HFF-Myc (cell line): ENCODE data around the gene KYAT1.
A peak's percentile ranks its signal among the peaks of the same experiment; 100 is the strongest.

ENCODE experiments used
- DNase-seq: peaks from one replicate; pipeline ENCODE4 v3.0.0-alpha.2; 2011; ENCODE audit warnings: low read depth; ENCODE audit errors: extremely low read depth
- H3K4me3 ChIP-seq: replicated peaks from 2 replicates; pipeline ENCODE4 v1.5.1; 2011; ENCODE audit warnings: low read depth, mild to moderate bottlenecking, control low read depth, low read length
- TF ChIP-seq, protein P1 (sequence below): IDR thresholded peaks from 2 replicates; pipeline ENCODE4 v1.5.1; 2012; ENCODE audit warnings: mild to moderate bottlenecking, low read depth, low read length, control low read depth; ENCODE audit errors: missing control alignments

KYAT1 gene

GRCh38 chr9:128809831-128810230 lies 71.9 kb downstream of the KYAT1 start:
- TF ChIP-seq, protein P1, sequence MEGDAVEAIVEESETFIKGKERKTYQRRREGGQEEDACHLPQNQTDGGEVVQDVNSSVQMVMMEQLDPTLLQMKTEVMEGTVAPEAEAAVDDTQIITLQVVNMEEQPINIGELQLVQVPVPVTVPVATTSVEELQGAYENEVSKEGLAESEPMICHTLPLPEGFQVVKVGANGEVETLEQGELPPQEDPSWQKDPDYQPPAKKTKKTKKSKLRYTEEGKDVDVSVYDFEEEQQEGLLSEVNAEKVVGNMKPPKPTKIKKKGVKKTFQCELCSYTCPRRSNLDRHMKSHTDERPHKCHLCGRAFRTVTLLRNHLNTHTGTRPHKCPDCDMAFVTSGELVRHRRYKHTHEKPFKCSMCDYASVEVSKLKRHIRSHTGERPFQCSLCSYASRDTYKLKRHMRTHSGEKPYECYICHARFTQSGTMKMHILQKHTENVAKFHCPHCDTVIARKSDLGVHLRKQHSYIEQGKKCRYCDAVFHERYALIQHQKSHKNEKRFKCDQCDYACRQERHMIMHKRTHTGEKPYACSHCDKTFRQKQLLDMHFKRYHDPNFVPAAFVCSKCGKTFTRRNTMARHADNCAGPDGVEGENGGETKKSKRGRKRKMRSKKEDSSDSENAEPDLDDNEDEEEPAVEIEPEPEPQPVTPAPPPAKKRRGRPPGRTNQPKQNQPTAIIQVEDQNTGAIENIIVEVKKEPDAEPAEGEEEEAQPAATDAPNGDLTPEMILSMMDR = peak; percentile 9
- H3K4me3 ChIP-seq = no peak overlapping the region
- no peak for DNase-seq

DNA sequence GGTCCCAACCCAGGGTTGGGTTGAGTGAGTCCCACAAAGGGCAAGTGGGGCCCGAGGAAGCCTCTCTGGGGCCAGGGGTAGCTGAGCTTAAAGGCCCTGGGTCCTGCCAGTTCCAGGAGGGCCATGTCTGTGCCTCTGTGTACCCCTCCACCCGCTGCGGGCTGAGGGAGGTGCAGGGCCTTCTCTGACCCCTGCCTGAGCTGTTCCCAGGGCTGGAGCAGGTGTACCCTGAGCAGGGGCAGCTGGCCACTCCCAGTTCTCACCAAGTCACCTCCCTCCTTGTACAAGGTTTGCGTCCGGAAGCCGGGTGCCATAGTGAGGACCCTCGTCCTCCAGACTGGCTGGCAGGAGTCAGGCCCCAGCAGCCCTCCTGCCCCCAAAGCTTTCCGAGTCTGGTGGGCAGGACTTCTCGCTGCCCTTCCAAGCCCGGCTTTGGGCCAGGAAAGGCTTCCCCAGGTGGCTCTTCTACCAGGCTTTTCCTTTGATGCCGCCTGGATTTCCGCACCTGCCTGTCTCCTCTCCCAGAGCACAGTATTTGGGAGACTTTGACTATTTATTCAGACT lies 72.6 kb downstream of the KYAT1 start:
- DNase-seq = no peak
- H3K4me3 ChIP-seq = no peak overlapping the region
- TF ChIP-seq, protein P1 = no peak

DNA sequence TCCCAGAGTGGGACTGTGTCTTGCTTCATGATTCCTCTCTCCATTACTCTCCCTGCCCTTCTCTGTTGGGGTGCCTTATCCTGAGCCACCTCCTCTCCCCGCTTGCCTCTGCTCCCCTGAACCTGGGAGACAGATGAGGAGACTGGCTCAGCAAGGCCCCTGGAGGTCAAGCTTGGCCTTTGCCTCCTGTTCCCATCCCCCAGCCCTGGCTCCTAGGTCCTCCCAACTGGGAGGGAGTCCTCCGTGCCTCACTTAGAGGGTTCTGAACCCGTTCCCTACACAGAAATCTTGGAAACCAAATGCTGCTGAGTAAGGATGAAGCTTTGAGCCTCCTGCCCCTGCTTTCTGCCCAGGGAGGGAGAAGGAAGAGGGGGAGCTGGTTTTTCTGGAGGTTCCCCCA lies 73.2 kb downstream of the KYAT1 start:
- no peak for DNase-seq
- TF ChIP-seq, protein P1 = no peak
- H3K4me3 ChIP-seq = no peak overlapping the region

DNA sequence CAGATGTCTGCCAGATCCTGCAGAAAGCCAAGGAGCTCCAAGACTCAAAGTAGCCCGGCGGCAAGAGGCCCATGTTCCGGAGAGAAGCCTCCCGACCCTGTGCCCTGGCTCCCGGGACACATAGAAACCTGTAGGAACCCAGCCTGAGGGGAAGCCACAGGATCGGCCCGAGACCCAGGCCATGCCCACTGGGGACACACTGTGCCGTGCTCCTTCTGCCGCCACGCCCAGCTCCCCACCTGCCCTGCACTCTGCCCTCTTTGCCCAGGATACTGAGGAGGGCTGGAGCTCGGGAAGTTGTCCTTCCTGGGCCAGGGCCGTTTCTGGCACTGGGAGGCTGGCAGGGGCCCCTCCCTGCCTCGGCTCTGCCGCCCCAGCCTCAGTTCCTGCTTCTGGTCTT lies 73.9 kb downstream of the KYAT1 start:
- no peak overlapping the region for H3K4me3 ChIP-seq
- no peak for DNase-seq
- TF ChIP-seq, protein P1 = no peak

DNA sequence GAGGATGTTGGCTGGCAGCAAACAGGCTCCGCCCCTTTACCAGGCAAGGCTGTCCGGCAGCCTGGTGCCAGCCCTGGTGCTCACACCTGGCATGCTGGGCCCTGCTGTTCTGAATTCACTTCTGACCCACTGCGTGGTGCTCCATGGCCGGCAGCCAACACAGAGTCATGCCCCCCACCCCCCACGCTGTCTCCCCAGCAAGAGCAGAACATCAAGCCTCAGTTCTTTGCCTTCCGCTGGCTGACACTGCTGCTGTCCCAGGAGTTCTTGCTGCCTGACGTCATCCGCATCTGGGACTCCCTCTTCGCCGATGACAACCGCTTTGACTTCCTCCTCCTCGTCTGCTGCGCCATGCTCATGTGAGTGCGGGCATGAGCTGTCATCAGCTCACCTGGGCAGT lies 76.1 kb downstream of the KYAT1 start:
- TF ChIP-seq, protein P1 = no peak
- DNase-seq = no peak
- H3K4me3 ChIP-seq = no peak overlapping the region

- no peak for DNase-seq
- TF ChIP-seq, protein P1 = no peak
- H3K4me3 ChIP-seq = no peak overlapping the region
These were observed 79.3 kb downstream of the KYAT1 start for GRCh38 chr9:128802482-128802881.

- TF ChIP-seq, protein P1 = no peak
- DNase-seq = no peak
- no peak overlapping the region for H3K4me3 ChIP-seq
These were observed 81.7 kb downstream of the KYAT1 start for GRCh38 chr9:128800061-128800460.
